ENCODE measurements around the gene CTNNBL1.

CTNNBL1 gene

DNA sequence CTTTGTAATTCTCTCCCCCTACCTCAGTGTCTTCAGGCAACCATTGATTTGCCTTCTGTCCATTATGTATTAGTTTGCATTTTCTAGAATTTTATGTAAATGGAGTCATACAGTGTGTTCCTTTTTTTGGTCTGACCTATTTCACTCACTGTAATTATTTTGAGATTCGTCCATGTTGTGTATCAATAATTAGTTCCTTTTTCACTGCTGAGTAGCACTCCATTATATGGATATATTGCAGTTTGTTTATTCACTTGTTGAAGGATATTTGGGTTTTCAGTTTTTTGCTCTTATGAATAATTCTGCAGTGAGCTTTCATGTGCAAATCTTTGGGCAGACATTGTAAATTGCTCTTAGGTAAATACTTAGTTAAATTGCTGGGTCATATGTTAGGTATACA, 97.1 kb downstream of the CTNNBL1 start:
- no peak for DNase-seq (ENCODE audit: low spot score)
- in situ Hi-C loops (cut with MboI; ENCODE audit: low sequenced_read_pairs, unreplicated experiment), result no loop called here
- TF ChIP-seq, protein P1, sequence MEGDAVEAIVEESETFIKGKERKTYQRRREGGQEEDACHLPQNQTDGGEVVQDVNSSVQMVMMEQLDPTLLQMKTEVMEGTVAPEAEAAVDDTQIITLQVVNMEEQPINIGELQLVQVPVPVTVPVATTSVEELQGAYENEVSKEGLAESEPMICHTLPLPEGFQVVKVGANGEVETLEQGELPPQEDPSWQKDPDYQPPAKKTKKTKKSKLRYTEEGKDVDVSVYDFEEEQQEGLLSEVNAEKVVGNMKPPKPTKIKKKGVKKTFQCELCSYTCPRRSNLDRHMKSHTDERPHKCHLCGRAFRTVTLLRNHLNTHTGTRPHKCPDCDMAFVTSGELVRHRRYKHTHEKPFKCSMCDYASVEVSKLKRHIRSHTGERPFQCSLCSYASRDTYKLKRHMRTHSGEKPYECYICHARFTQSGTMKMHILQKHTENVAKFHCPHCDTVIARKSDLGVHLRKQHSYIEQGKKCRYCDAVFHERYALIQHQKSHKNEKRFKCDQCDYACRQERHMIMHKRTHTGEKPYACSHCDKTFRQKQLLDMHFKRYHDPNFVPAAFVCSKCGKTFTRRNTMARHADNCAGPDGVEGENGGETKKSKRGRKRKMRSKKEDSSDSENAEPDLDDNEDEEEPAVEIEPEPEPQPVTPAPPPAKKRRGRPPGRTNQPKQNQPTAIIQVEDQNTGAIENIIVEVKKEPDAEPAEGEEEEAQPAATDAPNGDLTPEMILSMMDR (IDR thresholded peaks at IDR 0.05; ENCODE audit: borderline replicate concordance, control extremely low read depth, extremely low read depth, insufficient read depth, missing control alignments), result no peak

GRCh38 chr20:37796121-37796520, 102.3 kb downstream of the CTNNBL1 start:
- in situ Hi-C loops (cut with MboI; ENCODE audit: low sequenced_read_pairs, unreplicated experiment), result no loop called here
- DNase-seq (ENCODE audit: low spot score), result no peak
- TF ChIP-seq, protein P1 (IDR thresholded peaks at IDR 0.05; ENCODE audit: borderline replicate concordance, control extremely low read depth, extremely low read depth, insufficient read depth, missing control alignments), result no peak

GRCh38 chr20:37796733-37797132, 102.9 kb downstream of the CTNNBL1 start:
- in situ Hi-C loops (cut with MboI; ENCODE audit: low sequenced_read_pairs, unreplicated experiment), result no loop called here
- TF ChIP-seq, protein P1 (IDR thresholded peaks at IDR 0.05; ENCODE audit: borderline replicate concordance, control extremely low read depth, extremely low read depth, insufficient read depth, missing control alignments), result no peak
- no peak for DNase-seq (ENCODE audit: low spot score)

- in situ Hi-C loops (cut with MboI; ENCODE audit: low sequenced_read_pairs, unreplicated experiment), result no loop called here
- TF ChIP-seq, protein P1 (IDR thresholded peaks at IDR 0.05; ENCODE audit: borderline replicate concordance, control extremely low read depth, extremely low read depth, insufficient read depth, missing control alignments), result no peak
- no peak for DNase-seq (ENCODE audit: low spot score)
These were observed 103.9 kb downstream of the CTNNBL1 start for GRCh38 chr20:37797669-37798175.

DNA sequence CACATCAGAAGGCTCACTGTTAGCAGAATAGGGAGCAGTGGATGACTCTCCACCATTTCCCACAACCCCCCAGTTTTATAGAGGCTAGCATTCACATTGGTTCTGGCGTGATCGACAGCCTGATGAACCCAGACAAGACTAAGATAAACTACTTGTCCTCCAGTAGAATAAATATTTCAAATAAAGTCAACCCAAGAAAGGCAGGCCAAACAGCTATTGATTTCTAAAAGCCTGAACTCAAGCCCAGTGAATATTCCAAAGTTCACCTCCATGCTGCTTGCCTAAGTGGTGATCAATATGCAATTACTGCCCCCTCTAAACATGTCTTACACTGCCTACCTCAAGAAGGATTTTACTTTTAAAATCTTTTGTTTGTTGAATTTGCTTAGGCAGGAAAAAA, 104.5 kb downstream of the CTNNBL1 start:
- TF ChIP-seq, protein P1 (IDR thresholded peaks at IDR 0.05; ENCODE audit: borderline replicate concordance, control extremely low read depth, extremely low read depth, insufficient read depth, missing control alignments), result no peak
- in situ Hi-C loops (cut with MboI; ENCODE audit: low sequenced_read_pairs, unreplicated experiment), result no loop called here
- no peak for DNase-seq (ENCODE audit: low spot score)

DNA sequence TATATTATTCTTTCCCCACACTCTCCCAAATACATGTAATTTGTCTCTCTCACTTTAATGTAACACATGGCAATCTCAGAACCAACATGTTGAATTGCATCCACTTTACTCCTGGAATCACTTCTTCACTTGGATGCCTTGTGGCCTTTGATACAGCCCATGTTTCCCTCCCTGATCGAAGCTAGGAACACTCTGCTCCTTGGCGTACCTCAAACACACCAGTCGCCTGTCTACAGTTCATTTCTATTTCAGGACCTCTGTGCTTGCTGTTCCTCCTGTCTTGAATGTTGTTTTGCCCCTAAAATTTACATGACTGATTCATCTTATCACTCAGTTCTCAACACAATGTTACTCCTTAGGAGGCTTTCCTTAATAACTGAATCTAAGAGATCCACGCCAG, 106.8 kb downstream of the CTNNBL1 start:
- DNase-seq (ENCODE audit: low spot score), result no peak
- TF ChIP-seq, protein P1 (IDR thresholded peaks at IDR 0.05; ENCODE audit: borderline replicate concordance, control extremely low read depth, extremely low read depth, insufficient read depth, missing control alignments), result no peak
- in situ Hi-C loops (cut with MboI; ENCODE audit: low sequenced_read_pairs, unreplicated experiment), result no loop called here

DNA sequence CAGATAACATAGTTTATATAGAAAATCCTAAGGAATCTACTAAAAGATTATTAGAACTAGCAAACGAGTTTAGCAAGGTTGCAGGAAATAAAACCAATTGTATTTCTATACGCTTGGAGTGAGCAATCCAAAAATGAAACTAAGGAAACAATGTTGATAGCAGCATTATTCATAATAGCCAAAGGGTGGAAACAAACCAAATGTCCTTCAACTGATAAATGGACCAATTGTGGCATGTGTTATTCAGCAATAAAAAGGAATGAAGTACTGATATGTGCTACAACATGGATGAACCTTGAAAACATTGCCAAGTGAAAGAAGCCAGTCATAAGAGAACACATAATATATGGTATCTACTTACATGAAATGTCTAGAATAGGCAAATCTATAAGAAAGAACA, 108.1 kb downstream of the CTNNBL1 start:
- TF ChIP-seq, protein P1 (IDR thresholded peaks at IDR 0.05; ENCODE audit: borderline replicate concordance, control extremely low read depth, extremely low read depth, insufficient read depth, missing control alignments), result no peak
- in situ Hi-C loops (cut with MboI; ENCODE audit: low sequenced_read_pairs, unreplicated experiment), result no loop called here
- DNase-seq (ENCODE audit: low spot score), result no peak

Data from GM13976 (cell line).